H1 (cell line): ENCODE results near the gene DCP2. TPM values are rescaled to one million over a fixed set of nuclear protein-coding genes. Genes with fewer than 3 reads are reported as not detected.

Experiments
- ATF3 ChIP-seq: IDR thresholded peaks from 2 replicates; pipeline ENCODE4 v1.6.1; 2011; ENCODE audit warnings: low read depth, mild to moderate bottlenecking, low read length; ENCODE audit not compliant: insufficient read depth
- KDM4A ChIP-seq: IDR thresholded peaks from one replicate; pipeline ENCODE4 v1.7.1; 2012; ENCODE audit warnings: low read depth, mild to moderate bottlenecking, moderate library complexity, low read length, inconsistent platforms; ENCODE audit not compliant: severe bottlenecking
- KDM5A ChIP-seq: fragments of 200-600 bp; IDR thresholded peaks from 2 replicates; pipeline ENCODE4 v1.7.1; 2012; ENCODE audit warnings: mild to moderate bottlenecking, low read length, inconsistent platforms, mixed read lengths
- SP2 ChIP-seq: IDR thresholded peaks from 2 replicates; pipeline ENCODE4 v1.6.1; 2012; ENCODE audit warnings: mild to moderate bottlenecking, low read length, inconsistent platforms
- TBP ChIP-seq: IDR thresholded peaks from 2 replicates; pipeline ENCODE4 v1.6.1; 2011; ENCODE audit warnings: low read depth, low read length, improper control_type of control experiment
- polyA plus RNA-seq, 7 experiments: library from polyadenylated mRNA; depleted of rRNA in 3 of 7; stranded (reverse) in 5 of 7; unstranded in 2 of 7; fragments of >200 nt in 5 of 7; fragments of 200-250 nt in 2 of 7; gene quantifications; 1 replicate in 5 of 7; 2 replicates in 1 of 7; 4 replicates in 1 of 7; pipeline versions ENCODE4 v1.2.1 to v1.2.3, GENCODE V29; 2011 to 2013; ENCODE audit warnings: missing spikeins in 2 of 7, mixed read lengths in 2 of 7
- total RNA-seq: library from RNA; stranded (reverse); fragmentation: NEBNext Ultra II Directional; extraction: Animal tissue kit (Norgen Biotek cat#: 25700); gene quantifications from 2 replicates; pipeline ENCODE4 v1.2.1, GENCODE V29; 2021
- TF ChIP-seq, protein P1 (sequence below), 3 experiments: IDR thresholded peaks; 1 replicate in 2 of 3; 2 replicates in 1 of 3; pipeline versions ENCODE4 v1.5.1 to v1.6.1; 2011; ENCODE audit warnings: low read length in 3 of 3, mild to moderate bottlenecking in 3 of 3, inconsistent platforms in 2 of 3, low read depth in 1 of 3, moderate library complexity in 1 of 3; ENCODE audit not compliant: insufficient read depth in 1 of 3; ENCODE audit errors: control extremely low read depth in 1 of 3

Gene DCP2
- total and polyA plus RNA-seq, 2 of the 8 experiments (the other 6 are each of a cell fraction or from before 2014, with no cell fraction given): 14.4 to 162 TPM

GRCh38 chr5:112968411-112969106 is 8.0 kb upstream of the DCP2 start (continued):
- TF ChIP-seq, protein P1, sequence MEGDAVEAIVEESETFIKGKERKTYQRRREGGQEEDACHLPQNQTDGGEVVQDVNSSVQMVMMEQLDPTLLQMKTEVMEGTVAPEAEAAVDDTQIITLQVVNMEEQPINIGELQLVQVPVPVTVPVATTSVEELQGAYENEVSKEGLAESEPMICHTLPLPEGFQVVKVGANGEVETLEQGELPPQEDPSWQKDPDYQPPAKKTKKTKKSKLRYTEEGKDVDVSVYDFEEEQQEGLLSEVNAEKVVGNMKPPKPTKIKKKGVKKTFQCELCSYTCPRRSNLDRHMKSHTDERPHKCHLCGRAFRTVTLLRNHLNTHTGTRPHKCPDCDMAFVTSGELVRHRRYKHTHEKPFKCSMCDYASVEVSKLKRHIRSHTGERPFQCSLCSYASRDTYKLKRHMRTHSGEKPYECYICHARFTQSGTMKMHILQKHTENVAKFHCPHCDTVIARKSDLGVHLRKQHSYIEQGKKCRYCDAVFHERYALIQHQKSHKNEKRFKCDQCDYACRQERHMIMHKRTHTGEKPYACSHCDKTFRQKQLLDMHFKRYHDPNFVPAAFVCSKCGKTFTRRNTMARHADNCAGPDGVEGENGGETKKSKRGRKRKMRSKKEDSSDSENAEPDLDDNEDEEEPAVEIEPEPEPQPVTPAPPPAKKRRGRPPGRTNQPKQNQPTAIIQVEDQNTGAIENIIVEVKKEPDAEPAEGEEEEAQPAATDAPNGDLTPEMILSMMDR (IDR thresholded peaks at IDR 0.05; ENCODE audit: control extremely low read depth in 1 of 3, insufficient read depth in 1 of 3, low read depth in 1 of 3, low read length in 3 of 3): no peak
- TF ChIP-seq SP2 (no peak), KDM5A (no peak), KDM4A (no peak), ATF3 (no peak), TBP (no peak)
- TF ChIP-seq, all 59 proteins: peak for 0
